ENCODE data around the gene TRIM36.

TRIM36 gene, protein sequence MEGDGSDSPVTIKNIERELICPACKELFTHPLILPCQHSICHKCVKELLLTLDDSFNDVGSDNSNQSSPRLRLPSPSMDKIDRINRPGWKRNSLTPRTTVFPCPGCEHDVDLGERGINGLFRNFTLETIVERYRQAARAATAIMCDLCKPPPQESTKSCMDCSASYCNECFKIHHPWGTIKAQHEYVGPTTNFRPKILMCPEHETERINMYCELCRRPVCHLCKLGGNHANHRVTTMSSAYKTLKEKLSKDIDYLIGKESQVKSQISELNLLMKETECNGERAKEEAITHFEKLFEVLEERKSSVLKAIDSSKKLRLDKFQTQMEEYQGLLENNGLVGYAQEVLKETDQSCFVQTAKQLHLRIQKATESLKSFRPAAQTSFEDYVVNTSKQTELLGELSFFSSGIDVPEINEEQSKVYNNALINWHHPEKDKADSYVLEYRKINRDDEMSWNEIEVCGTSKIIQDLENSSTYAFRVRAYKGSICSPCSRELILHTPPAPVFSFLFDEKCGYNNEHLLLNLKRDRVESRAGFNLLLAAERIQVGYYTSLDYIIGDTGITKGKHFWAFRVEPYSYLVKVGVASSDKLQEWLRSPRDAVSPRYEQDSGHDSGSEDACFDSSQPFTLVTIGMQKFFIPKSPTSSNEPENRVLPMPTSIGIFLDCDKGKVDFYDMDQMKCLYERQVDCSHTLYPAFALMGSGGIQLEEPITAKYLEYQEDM

DNA sequence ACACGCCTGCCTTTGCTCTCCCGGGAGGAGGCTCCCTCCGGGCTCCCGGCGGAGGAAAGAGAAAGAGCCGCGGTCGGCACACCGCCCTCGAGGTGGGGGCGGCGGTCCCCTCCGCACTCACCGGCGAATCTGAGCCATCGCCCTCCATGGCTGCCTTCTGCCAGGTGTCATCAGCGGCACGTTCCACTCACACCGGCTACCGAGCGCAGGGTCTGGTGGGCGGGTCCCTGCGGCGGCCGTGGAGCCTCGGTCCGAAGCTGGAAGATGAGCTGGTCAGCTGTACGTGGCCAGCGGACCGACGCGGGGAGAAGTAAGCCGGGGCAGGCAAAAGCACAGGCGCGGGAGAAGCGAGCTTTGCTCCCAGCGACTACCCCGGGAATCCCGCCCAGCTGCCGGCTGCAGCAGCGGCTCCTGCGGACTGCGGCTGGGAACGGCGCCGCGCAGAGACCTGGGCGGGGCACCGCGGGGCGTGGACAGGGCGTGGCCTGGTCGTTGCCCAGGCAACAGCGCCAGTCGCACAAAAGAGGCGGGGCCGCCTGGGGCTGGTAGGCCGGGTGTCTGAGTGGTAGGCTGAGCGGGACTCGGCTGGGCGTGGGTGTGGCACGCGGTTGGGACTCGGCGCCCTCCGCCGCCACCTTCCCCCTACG, at the start of gene TRIM36:
Gene TRIM36, minus strand, starts transcription at position 422 of the 647 bp plus-strand sequence. Its CDS starts 274 bp downstream, at position 148.
- DNase-seq = peak; percentile 92

- DNase-seq = no peak
Measured at GRCh38 chr5:115214541-115214940, 44.8 kb upstream of the TRIM36 start.

DNA sequence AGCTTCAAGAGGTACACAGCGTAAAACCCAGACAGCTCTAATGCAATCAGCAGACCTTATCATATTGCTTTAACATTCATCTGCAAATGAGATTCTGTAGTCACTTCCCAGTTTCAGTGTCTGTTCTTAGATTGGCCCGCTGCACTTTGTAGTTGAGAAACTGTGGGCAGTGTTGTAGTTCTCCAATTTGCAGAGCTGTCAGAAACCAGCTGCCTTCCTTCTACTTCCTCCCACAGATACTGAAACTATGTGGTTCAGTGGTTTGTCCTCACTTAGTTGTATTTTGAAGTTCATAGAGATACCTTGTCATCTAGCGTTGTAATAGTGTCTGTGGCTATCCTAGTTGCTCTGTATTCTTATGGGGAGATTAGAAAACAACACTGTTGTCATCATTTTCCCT, 39.6 kb upstream of the TRIM36 start:
- no peak for DNase-seq

DNA sequence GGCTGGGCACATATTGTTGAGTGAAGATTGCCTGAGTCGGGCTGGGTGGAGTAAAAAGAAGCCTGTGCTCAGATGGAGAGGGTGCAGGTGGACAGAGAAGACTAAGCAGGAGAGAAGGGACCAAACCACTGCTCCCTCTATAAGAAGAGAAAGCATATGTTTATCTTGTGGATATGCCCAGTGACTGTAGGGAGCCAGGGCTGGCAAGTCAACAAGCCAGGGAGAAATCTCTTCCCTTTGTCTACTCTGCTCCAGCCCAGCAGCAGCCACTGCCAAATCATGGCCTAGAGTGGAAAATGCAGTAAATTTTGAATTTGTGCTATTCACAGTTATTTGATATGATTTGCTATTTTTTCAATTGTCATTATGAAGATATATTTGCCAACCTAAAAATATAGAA, 33.2 kb upstream of the TRIM36 start:
- DNase-seq = no peak

DNA sequence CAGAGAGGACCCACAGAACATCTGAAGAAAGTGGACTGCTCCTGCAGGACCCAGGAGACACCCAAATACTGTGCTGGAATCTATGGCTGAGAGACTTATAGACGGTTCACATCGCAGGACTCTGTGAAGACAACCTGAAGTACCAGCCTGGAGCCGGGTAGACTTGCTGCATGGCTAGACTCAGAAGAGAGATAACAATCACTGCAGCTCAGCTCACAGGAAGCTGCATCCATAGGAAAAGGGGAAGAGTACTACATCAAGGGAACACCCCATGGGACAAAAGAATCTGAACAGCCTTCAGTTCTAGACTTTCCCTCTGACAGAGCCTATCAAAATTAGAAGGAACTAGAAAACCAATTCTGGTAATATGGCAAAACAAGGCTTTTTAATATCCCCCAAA, 26.5 kb upstream of the TRIM36 start:
- DNase-seq = no peak

DNA sequence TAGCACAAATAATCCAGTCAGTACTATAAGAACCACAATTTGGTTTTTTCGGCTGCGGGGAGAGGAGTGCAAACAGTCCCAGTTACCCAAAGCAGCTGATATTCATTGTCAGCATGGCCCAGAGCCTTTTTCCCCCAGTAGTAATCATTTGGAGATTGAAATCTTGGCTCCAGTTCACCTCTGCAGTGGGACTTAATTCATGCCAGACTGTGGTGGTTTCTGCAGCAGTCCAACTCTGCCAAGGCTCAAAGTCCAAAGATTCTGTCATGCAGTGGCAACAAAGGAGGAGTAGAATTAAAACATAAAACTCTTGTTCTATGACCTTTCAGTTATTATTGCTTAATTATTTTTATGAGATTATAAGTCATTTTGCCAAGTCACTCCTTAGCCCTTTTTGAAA, 25.0 kb upstream of the TRIM36 start:
- DNase-seq = no peak

GRCh38 chr5:115193295-115193694, 23.6 kb upstream of the TRIM36 start:
- no peak for DNase-seq

DNA sequence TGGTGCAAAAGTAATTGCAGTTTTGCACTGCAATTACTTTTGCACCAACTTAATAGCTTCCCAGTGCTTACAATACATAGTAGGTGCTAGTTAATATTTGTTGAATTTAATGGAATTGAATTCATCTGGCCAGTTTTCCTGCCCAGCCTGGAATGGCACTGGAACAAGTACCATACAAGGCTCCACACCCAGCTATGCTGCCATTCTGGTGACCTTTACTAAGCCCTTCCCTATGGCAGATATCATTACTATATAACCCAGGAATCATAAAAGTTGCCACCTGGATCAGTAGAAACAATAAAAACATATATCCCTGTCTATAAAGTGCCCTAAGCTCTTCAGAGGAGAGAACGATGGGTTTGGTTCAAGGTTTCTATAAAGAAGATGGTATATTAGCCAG, 22.4 kb upstream of the TRIM36 start:
- DNase-seq = no peak

DNA sequence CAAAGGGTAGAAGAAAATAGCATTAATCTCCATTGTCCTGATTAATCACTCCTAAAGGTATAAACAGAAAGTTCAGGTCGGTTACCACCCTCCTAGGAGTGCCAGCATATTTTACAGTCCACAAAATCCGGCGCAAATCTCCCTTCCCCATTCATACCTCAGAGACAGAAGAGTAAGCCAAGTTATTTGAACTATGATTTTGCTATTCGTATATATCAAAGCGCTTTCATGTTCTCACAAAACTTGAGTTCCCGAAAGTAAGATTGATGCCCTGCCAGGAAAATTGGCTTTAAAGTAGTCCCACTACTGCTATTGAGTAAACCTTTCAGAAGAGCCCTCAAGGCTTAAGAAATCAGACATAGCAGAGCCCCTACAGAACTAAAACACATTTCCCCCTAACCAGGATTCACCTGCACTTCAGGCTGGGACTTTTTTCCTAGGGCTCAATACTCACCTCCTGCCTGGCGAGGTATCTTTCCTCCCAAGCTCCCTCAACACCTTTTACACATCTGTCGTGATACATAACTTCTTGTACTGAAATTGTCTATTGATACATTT, 21.8 kb upstream of the TRIM36 start:
- DNase-seq = no peak

GRCh38 chr5:115190388-115190787, 20.7 kb upstream of the TRIM36 start:
- DNase-seq = no peak

GRCh38 chr5:115189866-115190265, 20.2 kb upstream of the TRIM36 start:
- DNase-seq = no peak

DNA sequence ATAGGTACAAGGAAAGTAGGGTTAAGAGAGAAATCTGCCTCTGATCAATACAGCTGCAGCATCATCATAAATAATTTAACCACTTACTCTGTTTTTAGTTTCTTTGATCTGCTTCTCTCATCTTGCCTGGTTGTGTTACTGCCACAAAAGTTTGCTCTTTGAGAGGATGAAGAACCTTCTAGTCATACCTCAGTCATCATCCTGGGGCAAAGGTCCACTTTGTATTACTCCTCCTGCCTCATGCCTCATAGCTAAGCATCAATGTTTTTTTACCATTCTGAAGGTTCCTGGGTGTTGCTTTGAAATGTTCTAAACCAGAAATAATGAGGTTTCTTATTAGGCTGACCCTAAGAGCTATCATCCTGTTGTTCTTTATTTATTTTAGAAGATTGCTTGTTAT, 17.1 kb upstream of the TRIM36 start:
- DNase-seq = no peak

DNA sequence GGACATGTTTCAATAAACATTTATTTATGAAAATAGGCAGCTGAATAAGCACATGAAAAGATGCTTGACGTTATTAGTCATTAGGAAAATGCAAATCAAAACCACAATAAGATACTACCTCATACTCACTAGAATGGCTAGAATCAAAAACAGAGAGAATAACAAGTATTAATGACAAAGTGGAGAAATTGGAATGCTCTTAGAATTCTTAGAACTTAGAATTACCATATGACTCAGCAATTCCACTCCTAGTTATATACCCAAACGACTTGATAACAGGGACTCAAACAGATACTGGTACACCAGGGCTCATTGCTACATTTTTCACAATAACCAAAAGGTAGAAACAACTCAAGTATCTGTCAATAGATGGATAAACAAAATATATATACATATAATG, 15.1 kb upstream of the TRIM36 start:
- no peak for DNase-seq

DNA sequence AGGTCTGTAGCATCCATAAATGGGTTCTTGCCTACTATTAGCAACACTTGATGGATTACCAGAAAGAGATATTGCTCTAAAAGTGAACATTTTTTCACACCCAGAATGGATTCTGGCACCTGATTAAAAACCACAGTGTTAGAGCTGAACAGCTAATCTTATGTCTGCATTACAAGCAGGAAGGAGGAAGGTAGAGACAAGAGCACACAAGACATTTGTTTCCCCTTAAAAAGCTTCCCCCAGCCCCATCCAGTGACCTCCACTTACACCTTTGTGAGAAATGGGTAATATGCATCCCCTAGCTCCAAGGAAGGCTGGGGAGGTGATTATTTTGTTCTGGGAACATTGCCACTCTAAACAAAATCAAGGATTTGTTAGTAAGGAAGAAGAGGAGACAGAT, 12.0 kb upstream of the TRIM36 start:
- no peak for DNase-seq

GRCh38 chr5:115180165-115180709, 10.5 kb upstream of the TRIM36 start:
- peak; percentile 67 for DNase-seq

DNA sequence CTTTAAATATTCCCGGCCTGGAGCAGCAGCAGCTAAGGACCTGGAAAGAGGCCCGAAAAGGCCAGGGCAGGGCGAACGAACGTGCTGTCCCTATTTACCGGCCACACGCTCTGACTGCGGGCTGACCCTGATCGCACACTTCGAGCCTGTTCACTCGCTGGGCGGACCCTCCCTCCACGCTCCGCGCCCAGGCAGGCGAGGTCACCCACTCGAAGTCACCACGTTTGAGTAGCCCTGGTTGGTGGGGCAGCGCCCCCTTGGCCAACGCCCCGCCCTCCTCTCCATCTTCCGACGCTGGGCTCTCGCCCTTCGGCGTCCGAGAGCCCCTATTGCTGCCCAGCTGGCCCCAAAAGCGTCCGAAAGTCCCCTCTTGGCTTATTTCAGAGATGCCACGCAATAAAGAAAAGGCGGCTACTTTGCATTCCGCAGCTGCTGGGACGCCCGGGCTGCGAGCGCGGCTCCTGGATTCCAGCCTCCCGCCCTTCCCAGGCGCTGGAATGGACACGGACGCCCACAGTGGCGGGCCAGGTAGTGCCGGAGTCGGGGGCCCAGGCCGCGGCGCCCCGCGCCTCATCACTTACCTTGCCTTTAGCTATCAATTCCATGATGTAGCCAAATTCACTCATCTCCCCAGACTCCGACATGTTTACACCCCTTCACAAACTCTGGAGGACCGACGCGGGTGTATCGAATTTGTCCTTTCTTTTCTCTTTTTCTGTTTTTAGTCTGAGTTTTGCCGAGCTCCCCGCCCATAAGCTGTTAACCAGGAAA, 9.9 kb upstream of the TRIM36 start:
- DNase-seq = no peak

- no peak for DNase-seq
Measured at GRCh38 chr5:115179030-115179393, 9.3 kb upstream of the TRIM36 start.

GRCh38 chr5:115170929-115171510, 1.3 kb upstream of the TRIM36 start:
- DNase-seq = peak; percentile 16

- peak; percentile 87 for DNase-seq
Measured at GRCh38 chr5:115170134-115170928, 623 bp upstream of the TRIM36 start.

DNA sequence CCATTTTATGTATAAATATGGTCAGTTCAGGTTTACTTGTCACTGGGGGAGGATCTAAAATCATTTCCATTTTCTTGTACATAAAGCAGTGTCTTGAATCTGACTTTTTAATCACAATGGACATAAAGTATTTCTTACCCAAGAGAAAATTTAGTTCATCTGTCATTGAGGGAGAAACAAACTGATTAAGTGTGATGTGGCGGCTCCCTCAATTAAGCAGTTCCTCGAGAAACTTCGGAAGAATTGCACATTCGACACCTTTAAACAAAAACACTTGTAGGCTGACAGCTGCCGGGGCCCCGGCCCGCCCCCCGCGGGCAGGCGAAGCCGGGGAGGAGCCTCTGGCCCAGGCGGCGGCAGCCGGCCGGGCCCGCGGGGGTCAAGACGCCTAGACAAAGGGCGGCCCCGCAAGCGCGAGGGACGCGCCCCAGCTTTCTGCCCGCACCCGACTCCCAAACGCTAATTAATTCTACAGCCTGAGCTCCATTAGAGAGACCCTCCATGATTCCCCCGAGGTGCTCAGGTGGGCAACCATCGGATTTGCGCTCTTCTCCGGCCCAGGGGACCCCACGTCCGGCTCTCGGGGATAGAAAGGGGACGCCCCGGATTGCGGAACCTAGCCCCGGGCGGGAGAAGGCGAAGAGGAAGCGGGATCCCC, 750 bp downstream of the TRIM36 start:
- peak; percentile 18 for DNase-seq
